Camera-type eye (tissue), 1 donor: ENCODE data around the gene PLA2G12B. TPM values are rescaled to one million over a fixed set of nuclear protein-coding genes. Genes with fewer than 3 reads are reported as not detected.

Experiments
- total RNA-seq: library from RNA; depleted of rRNA; stranded (reverse); fragments of >200 nt; gene quantifications from one replicate; pipeline ENCODE4 v1.2.3, GENCODE V29; 2014

Gene PLA2G12B
- total RNA-seq = not detected

GRCh38 chr10:72954596-72955554 lies at the start of gene PLA2G12B:
Gene PLA2G12B (minus strand): TSS chr10:72954806. CDS start chr10:72954685, 121 bp downstream.

GRCh38 chr10:72893136-72893798 lies 61.3 kb downstream of the PLA2G12B start, which contains the start of gene OIT3:
Gene OIT3 (plus strand): TSS chr10:72893739. CDS start chr10:72893799, 60 bp downstream.

Other genes starting within 250 kb of the PLA2G12B start
- gene OIT3, start 61.1 kb downstream of the PLA2G12B start, total RNA-seq = 1.6 TPM
- 107 TPM for gene P4HA1, start 142.1 kb upstream of the PLA2G12B start, total RNA-seq
- gene NUDT13, start 155.6 kb upstream of the PLA2G12B start, total RNA-seq = 1.5 TPM
- gene ECD, start 213.2 kb upstream of the PLA2G12B start, total RNA-seq = 42.8 TPM
- gene FAM149B1, start 213.3 kb upstream of the PLA2G12B start, total RNA-seq = 33.8 TPM